AG04450 (cell line): ENCODE data around the gene MEGF6. TPM values are rescaled to one million over a fixed set of nuclear protein-coding genes. Genes with fewer than 3 reads are reported as not detected.

Source experiments
- CTCF ChIA-PET: fragments of 300-600, 350-600 bp; formaldehyde crosslinking; extraction: SDS; loops from one replicate; lab custom pipeline; 2022; ENCODE audit warnings: antibody characterized with exemption, inconsistent platforms; lab: Charles Lee
- POLR2A ChIA-PET: fragments of 350-600 bp; formaldehyde crosslinking; extraction: SDS; loops from one replicate; lab custom pipeline; 2021; ENCODE audit warnings: antibody characterized with exemption, inconsistent platforms; lab: Yijun Ruan, JAX
- DNase-seq: peaks from one replicate; pipeline ENCODE4 v3.0.0-alpha.2; 2011; ENCODE audit warnings: low read depth, low spot score
- H3K27ac ChIP-seq: one replicate; pipeline ENCODE4 v1.5.1; 2012; ENCODE audit warnings: low read depth, low read length, control low read depth
- H3K27me3 ChIP-seq: one replicate; pipeline ENCODE4 v1.6.0; 2012; ENCODE audit warnings: low read length; ENCODE audit not compliant: control insufficient read depth, insufficient read depth
- H3K4me3 ChIP-seq: 2 replicates; pipeline ENCODE4 v1.5.1; 2011; ENCODE audit warnings: mild to moderate bottlenecking, low read depth, low read length, control low read depth
- H3K9me3 ChIP-seq: 2 replicates; pipeline ENCODE4 v1.5.1; 2012; ENCODE audit warnings: low read length; ENCODE audit not compliant: control insufficient read depth, insufficient read depth
- CTCF ChIP-seq: IDR thresholded peaks from 2 replicates; pipeline ENCODE4 v1.5.1; 2011; ENCODE audit warnings: low read depth, low read length, control low read depth, inconsistent platforms
- polyA plus RNA-seq: library from polyadenylated mRNA; depleted of rRNA; stranded (reverse); fragments of >200 nt; gene quantifications from 2 replicates; pipeline ENCODE4 v1.2.3, GENCODE V29; 2011

Gene MEGF6
- polyA plus RNA-seq, 1 experiment = 0.45 TPM

GRCh38 chr1:3500265-3500835, 111.0 kb downstream of the MEGF6 start:
- H3K27me3 ChIP-seq = peaks cover 2% of the 10 kb centered on the region
- no peak overlapping the region for H3K4me3 ChIP-seq
- no peak overlapping the region for H3K27ac ChIP-seq
- no peak for DNase-seq
- CTCF ChIA-PET = interaction anchor here (1.0 kb wide), 1 partner anchor 9 kb away, joined by 3 read pairs; no protein-coding TSS in a partner anchor
- H3K9me3 ChIP-seq = peaks cover 18% of the 10 kb centered on the region
- POLR2A ChIA-PET = no interaction called here
- TF ChIP-seq CTCF = no peak

- ChIA-PET POLR2A (no interaction called here), CTCF (interaction anchor here (1.0 kb wide), 1 partner anchor 9 kb away, joined by 3 read pairs; no protein-coding TSS in a partner anchor)
- TF ChIP-seq CTCF = no peak
Measured at GRCh38 chr1:3499611-3500010, 111.7 kb downstream of the MEGF6 start.

GRCh38 chr1:3498986-3499385, 112.3 kb downstream of the MEGF6 start:
- peaks cover 2% of the 10 kb centered on the region for H3K27me3 ChIP-seq
- H3K27ac ChIP-seq = no peak overlapping the region
- H3K9me3 ChIP-seq = peaks cover 13% of the 10 kb centered on the region
- no peak for DNase-seq
- H3K4me3 ChIP-seq = no peak overlapping the region
- POLR2A ChIA-PET = no interaction called here
- TF ChIP-seq CTCF = no peak
- CTCF ChIA-PET = interaction anchor here (1.0 kb wide), 1 partner anchor 8 kb away, joined by 3 read pairs; no protein-coding TSS in a partner anchor

More at GRCh38 chr1:3499611-3500010, 111.7 kb downstream of the MEGF6 start:
- Histone ChIP-seq H3K27me3 (peaks cover 2% of the 10 kb centered on the region), H3K9me3 (peaks cover 13% of the 10 kb centered on the region), H3K4me3 (no peak overlapping the region), H3K27ac (no peak overlapping the region)
- no peak for DNase-seq

- H3K27me3 ChIP-seq = peaks cover 2% of the 10 kb centered on the region
- H3K4me3 ChIP-seq = no peak overlapping the region
- no peak for TF ChIP-seq CTCF
- peaks cover 13% of the 10 kb centered on the region for H3K9me3 ChIP-seq
- ChIA-PET CTCF (interaction anchor here (0.6 kb wide), 1 partner anchor 121 kb away, joined by 3 read pairs; no protein-coding TSS in a partner anchor), POLR2A (no interaction called here)
- H3K27ac ChIP-seq = no peak overlapping the region
- no peak for DNase-seq
Measured at GRCh38 chr1:3498246-3498930, 112.9 kb downstream of the MEGF6 start.

- DNase-seq = no peak
- no peak overlapping the region for H3K27ac ChIP-seq
- peaks cover 2% of the 10 kb centered on the region for H3K27me3 ChIP-seq
- ChIA-PET CTCF (no interaction called here), POLR2A (no interaction called here)
- TF ChIP-seq CTCF = no peak
- peaks cover 11% of the 10 kb centered on the region for H3K9me3 ChIP-seq
- H3K4me3 ChIP-seq = no peak overlapping the region
Measured at GRCh38 chr1:3497521-3497920, 113.8 kb downstream of the MEGF6 start.
